GM12872 (cell line): ENCODE measurements around the gene F8.
"Not testable (repeated sequence)": the region's sequence is repeated elsewhere in the genome, so short reads cannot be mapped to it uniquely, and the experiment has no call there.

Experiments
- TF ChIP-seq, protein P1 (sequence below): IDR thresholded peaks from 3 replicates; pipeline ENCODE4 v1.5.1; 2011; ENCODE audit warnings: low read depth, mild to moderate bottlenecking, low read length, moderate library complexity; ENCODE audit not compliant: insufficient read depth

Gene F8

DNA sequence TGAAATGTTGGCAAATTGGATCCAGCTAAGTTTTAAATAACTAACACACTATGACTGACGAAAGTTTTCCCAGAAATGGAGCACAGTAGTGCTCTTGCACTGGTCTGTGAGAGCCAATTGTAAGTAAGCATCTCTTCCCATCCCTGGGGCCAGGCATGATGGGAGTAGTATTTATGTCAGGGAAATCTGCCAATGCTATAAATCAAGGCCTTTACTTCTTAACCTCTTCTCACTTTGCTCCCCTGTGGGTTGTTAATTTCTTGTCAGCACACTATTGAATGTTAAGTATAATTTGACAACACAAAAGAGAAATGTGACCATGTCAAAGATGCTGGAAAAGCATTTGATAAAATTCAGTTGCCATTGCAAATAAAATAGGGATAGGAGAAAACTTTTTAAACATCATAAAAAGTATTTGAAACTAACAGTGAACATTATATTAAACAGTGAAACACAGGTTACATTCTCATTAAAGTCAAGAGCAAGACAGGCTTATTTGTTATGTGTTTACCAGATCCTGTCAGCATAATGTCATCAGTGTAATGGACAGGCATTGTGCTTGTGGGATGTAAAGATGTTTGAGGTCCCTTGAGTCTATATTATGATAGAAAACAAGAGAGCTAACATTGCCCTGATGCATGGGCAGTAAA, 131.4 kb downstream of the F8 start:
- TF ChIP-seq, protein P1, sequence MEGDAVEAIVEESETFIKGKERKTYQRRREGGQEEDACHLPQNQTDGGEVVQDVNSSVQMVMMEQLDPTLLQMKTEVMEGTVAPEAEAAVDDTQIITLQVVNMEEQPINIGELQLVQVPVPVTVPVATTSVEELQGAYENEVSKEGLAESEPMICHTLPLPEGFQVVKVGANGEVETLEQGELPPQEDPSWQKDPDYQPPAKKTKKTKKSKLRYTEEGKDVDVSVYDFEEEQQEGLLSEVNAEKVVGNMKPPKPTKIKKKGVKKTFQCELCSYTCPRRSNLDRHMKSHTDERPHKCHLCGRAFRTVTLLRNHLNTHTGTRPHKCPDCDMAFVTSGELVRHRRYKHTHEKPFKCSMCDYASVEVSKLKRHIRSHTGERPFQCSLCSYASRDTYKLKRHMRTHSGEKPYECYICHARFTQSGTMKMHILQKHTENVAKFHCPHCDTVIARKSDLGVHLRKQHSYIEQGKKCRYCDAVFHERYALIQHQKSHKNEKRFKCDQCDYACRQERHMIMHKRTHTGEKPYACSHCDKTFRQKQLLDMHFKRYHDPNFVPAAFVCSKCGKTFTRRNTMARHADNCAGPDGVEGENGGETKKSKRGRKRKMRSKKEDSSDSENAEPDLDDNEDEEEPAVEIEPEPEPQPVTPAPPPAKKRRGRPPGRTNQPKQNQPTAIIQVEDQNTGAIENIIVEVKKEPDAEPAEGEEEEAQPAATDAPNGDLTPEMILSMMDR = no peak

DNA sequence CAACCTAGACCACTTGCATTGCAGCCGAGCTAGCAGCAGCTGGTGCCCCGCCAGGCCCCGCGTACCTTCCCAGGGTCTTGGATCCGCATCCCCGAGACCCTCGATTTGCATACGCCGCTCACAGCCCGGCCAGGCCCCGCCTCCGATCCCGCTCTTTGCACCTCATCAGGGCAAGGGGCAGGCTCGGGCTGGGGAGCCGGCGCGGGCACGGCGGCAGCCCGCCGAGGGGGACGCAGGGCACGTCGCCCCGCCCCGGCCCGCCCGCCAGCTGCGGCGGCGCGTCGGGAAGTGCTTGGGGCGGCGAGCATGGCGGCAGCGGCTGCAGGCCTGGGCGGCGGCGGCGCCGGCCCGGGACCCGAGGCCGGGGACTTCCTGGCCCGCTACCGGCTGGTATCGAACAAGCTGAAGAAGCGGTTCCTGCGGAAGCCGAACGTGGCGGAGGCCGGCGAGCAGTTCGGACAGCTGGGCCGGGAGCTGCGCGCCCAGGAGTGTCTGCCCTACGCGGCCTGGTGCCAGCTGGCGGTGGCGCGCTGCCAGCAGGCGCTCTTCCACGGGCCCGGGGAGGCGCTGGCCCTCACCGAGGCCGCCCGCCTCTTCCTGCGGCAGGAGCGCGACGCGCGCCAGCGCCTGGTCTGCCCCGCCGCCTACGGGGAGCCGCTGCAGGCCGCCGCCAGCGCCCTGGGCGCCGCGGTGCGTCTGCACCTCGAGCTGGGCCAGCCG, 136.3 kb downstream of the F8 start, which contains the start of gene F8A1:
F8A1 (plus strand) TSS at position 287 of the 720 bp plus-strand sequence; CDS start at position 307, 20 bp downstream.
- TF ChIP-seq, protein P1 = not testable (repeated sequence)

DNA sequence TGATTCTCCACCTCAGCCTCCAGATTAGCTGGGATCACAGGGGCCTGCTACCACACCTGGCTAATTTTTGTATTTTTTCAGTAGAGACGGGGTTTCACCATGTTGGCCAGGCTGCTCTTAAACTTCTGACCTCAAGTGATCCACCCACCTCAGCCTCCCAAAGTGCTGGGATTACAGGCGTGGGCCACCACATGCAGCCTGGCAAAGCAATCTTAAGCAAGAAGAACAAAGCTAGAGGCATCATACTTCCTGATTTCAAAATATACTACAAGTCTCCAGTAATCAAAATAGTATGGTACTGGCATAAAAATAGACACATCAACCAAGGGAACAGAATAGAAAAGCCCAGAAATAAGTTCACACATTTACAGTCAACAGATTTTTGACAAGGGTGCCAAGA, 149.2 kb downstream of the F8 start:
- TF ChIP-seq, protein P1 = no peak

DNA sequence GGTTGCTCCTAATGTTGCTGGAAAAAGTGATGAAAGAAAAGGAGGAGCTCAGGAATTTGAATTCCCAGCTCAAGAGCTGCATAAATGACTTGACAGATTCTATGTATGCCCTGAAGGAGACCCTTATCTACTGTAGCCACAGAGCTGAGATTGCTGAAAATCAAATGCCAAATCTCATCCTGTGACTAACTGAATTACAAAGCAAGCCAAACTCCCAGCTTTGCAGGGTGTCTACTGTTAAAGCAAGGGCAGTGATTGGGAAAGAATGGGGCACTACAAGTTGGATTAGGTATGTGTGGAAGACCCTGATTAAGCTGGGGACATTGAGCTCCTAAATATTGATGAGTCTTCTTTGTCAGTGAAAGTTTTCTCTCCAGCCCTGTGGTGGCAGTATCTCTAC, 167.3 kb downstream of the F8 start:
- TF ChIP-seq, protein P1 = no peak

DNA sequence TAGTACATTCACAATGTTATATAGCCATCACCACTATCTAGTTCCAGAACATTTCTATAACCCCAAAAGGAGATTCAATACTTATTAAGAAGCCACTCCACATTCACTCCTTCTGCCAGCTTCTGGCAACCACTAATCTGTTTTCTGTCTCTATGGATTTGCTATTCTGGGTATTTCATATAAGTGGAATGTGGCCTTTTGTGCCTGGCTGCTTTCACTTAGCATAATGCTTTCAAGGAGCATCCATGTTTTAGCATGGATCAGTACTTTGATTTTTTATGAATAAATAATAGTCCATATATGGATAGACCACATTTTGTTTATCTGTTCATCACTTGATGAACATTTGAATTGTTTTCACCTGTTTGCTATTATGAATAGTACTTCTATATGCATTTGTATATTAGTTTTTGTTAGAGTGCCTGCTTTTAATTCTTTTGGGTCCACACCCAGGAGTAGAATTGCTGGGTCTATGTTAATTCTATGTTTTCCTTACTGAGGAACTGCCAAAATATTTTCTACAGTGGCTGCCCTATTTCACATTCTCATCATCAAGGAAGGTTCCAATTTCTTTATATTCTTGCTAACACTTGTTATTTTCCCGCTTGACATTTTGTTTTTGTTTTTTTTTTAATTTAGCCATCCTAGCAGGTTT, 171.4 kb downstream of the F8 start:
- TF ChIP-seq, protein P1 = no peak

DNA sequence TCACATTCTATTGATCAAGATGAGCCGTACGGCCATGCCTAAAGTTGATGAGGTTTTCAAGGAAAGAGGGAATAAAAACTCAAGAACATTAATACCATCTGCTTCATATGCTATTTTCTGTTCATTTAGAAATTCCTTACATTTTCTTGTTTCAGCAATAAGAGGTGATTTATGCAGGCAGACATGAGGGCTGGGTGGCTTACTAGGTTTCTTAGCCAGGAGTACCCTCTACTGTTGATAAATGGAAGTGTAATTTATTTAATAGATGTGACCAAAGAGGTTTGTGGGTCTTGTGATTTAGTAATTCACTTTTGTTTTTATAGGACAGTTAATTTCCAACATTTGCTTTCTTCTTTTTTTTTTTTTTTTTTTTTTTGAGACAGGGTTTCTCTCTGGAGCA, 181.7 kb downstream of the F8 start:
- TF ChIP-seq, protein P1 = peak; percentile 42; the same call in 2 of the 3 replicates

DNA sequence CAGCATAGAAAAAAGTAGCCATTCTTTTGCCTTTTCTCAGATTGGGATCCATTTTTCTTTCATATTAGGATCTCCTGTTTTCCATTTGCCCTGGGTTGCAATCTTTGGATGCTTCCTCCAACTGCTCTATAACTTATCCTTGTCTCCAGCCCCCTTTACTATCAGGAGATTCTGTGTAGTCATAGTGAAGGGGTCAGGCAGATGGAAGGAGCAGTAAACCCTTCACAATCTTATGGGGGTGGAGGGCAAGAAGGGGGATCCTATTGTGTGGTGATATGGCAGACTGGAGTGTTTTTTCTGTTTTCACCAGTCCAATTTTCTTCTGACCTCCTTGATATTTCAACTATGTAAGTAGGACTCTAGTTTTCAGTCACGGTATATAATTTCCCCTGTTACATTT, 186.4 kb downstream of the F8 start:
- TF ChIP-seq, protein P1 = no peak
